Esophagus squamous epithelium (tissue), 5 donors: ENCODE results near the gene TSPO. TPM values are rescaled to one million over a fixed set of nuclear protein-coding genes. Genes with fewer than 3 reads are reported as not detected.

Experiments
- DNase-seq: peaks from one replicate; lab custom pipeline; 2025; lab: John Stamatoyannopoulos, UW
- H3K27ac ChIP-seq, 4 donors: fragments of 200-600 bp; sonication (generic); one replicate each; pipeline ENCODE4 v1.5.1; 2016 to 2019; ENCODE audit warnings: mild to moderate bottlenecking in 1 of 4
- H3K27me3 ChIP-seq, 4 donors: fragments of 200-600 bp; sonication (generic); 1 replicate in 3 of 4; 2 replicates in 1 of 4; pipeline versions ENCODE4 v1.5.1 to v1.6.0; 2017 to 2021; ENCODE audit warnings: antibody characterized with exemption in 1 of 4
- H3K36me3 ChIP-seq, 3 donors: fragments of 200-600 bp; sonication (generic); one replicate each; pipeline ENCODE4 v1.5.1; 2016 to 2019
- H3K4me1 ChIP-seq, 3 donors: fragments of 200-600 bp; sonication (generic); one replicate each; pipeline ENCODE4 v1.5.1; 2017 to 2019
- H3K4me3 ChIP-seq, 4 donors: fragments of 200-600 bp; sonication (generic); 1 replicate in 3 of 4; 2 replicates in 1 of 4; pipeline ENCODE4 v1.5.1; 2016 to 2019; ENCODE audit warnings: mild to moderate bottlenecking in 2 of 4, moderate library complexity in 1 of 4
- H3K9me3 ChIP-seq, 3 donors: fragments of 200-600 bp; sonication (generic); one replicate each; pipeline ENCODE4 v1.5.1; 2016 to 2019
- CTCF ChIP-seq, 6 experiments: fragments of 450-650 bp in 4 of 6; fragments of 200-600 bp in 2 of 6; sonication (generic) in 2 of 6; IDR thresholded peaks; one replicate each; pipeline ENCODE4 v1.5.1; 2016 to 2019; ENCODE audit warnings: antibody characterized with exemption in 6 of 6, mild to moderate bottlenecking in 4 of 6, moderate library complexity in 4 of 6
- POLR2A ChIP-seq, 4 donors: fragments of 450-650 bp; IDR thresholded peaks; one replicate each; pipeline ENCODE4 v1.6.1; 2017; ENCODE audit warnings: antibody characterized with exemption in 4 of 4, mild to moderate bottlenecking in 4 of 4, moderate library complexity in 3 of 4
- WGBS, 2 donors: methylation state at CpG; one replicate each; pipeline ENCODE4 v1.1.5; 2018; 5-methylcytosine and 5-hydroxymethylcytosine counted together
- intact Hi-C: fragments of 100-400 bp; cut with DNase I; formaldehyde crosslinking; loops from one replicate; pipeline ENCODE4 v1.15.0; 2022
- total RNA-seq, 4 donors: library from RNA; depleted of rRNA; stranded (reverse); fragments of >200 nt; gene quantifications; one replicate each; pipeline ENCODE4 v1.1.0, GENCODE V29; 2016
- donor health status: DM: yes; HTN: yes; CAD: no.

The TSPO gene
- total RNA-seq, 4 donors from 2014 or later: 737 to 1,827 (median 875) TPM

- no peak for DNase-seq
- no peak overlapping the region for H3K4me3 ChIP-seq
- H3K4me1 ChIP-seq: no peaks in the 10 kb centered on the region
- H3K27ac ChIP-seq: no peak overlapping the region
- H3K27me3 ChIP-seq: peaks cover 0 to 19% (median 0%) of the 10 kb centered on the region in 4 donors
- TF ChIP-seq POLR2A (IDR thresholded peaks at IDR 0.05) (no peak), CTCF (IDR thresholded peaks at IDR 0.05) (no peak)
- intact Hi-C loops: no loop called here
- no peaks in the 10 kb centered on the region for H3K36me3 ChIP-seq
- WGBS, 2 donors: 86 to 88% methylated on average over 15 to 22 of the region's 26 CpGs
- no peaks in the 10 kb centered on the region for H3K9me3 ChIP-seq
Measured at GRCh38 chr22:43201486-43202219, 50.3 kb downstream of the TSPO start.

- no peak overlapping the region for H3K27ac ChIP-seq
- H3K4me1 ChIP-seq: no peaks in the 10 kb centered on the region
- WGBS, 2 donors: 88 to 91% methylated on average over 10 of the region's 10 CpGs
- no peak for DNase-seq
- H3K36me3 ChIP-seq: no peaks in the 10 kb centered on the region
- TF ChIP-seq CTCF (IDR thresholded peaks at IDR 0.05): no peak
- no peak for TF ChIP-seq POLR2A (IDR thresholded peaks at IDR 0.05)
- peaks cover 0 to 18% (median 0%) of the 10 kb centered on the region in 4 donors for H3K27me3 ChIP-seq
- H3K4me3 ChIP-seq: no peak overlapping the region
- intact Hi-C loops: no loop called here
- H3K9me3 ChIP-seq: no peaks in the 10 kb centered on the region
Measured at GRCh38 chr22:43202326-43202725, 51.0 kb downstream of the TSPO start.

- 85 to 90% methylated on average over 6 to 13 of the region's 13 CpGs for WGBS, 2 donors
Measured at GRCh38 chr22:43202756-43203410, 51.5 kb downstream of the TSPO start.

GRCh38 chr22:43203471-43203981 lies 52.2 kb downstream of the TSPO start:
- DNase-seq: no peak

More at GRCh38 chr22:43202756-43203410, 51.5 kb downstream of the TSPO start:
- no peak for TF ChIP-seq POLR2A (IDR thresholded peaks at IDR 0.05)
- no peak for TF ChIP-seq CTCF (IDR thresholded peaks at IDR 0.05)
- intact Hi-C loops: no loop called here
- Histone ChIP-seq H3K27me3 (peaks cover 0 to 12% (median 0%) of the 10 kb centered on the region in 4 donors), H3K4me3 (no peak overlapping the region), H3K36me3 (no peaks in the 10 kb centered on the region), H3K9me3 (no peaks in the 10 kb centered on the region), H3K27ac (no peak overlapping the region), H3K4me1 (no peaks in the 10 kb centered on the region)
- DNase-seq: no peak

More at GRCh38 chr22:43203471-43203981, 52.2 kb downstream of the TSPO start:
- WGBS, 2 donors: 77 to 83% methylated on average over 13 to 17 of the region's 20 CpGs
- Histone ChIP-seq H3K4me1 (no peaks in the 10 kb centered on the region), H3K27ac (no peak overlapping the region), H3K4me3 (no peak overlapping the region), H3K27me3 (peaks cover 0 to 6% (median 0%) of the 10 kb centered on the region in 4 donors), H3K36me3 (no peaks in the 10 kb centered on the region), H3K9me3 (no peaks in the 10 kb centered on the region)
- intact Hi-C loops: no loop called here
- no peak for TF ChIP-seq POLR2A (IDR thresholded peaks at IDR 0.05)
- no peak for TF ChIP-seq CTCF (IDR thresholded peaks at IDR 0.05)
